HFF-Myc (cell line): ENCODE measurements around the gene IGDCC3.

Experiments
- DNase-seq: peaks from one replicate; pipeline ENCODE4 v3.0.0-alpha.2; 2011; ENCODE audit warnings: low read depth; ENCODE audit errors: extremely low read depth
- H3K4me3 ChIP-seq: replicated peaks from 2 replicates; pipeline ENCODE4 v1.5.1; 2011; ENCODE audit warnings: low read depth, mild to moderate bottlenecking, control low read depth, low read length
- CTCF ChIP-seq: IDR thresholded peaks from 2 replicates; pipeline ENCODE4 v1.5.1; 2012; ENCODE audit warnings: mild to moderate bottlenecking, low read depth, low read length, control low read depth; ENCODE audit errors: missing control alignments

Gene IGDCC3

GRCh38 chr15:65371976-65372786 lies 5.6 kb downstream of the IGDCC3 start:
- TF ChIP-seq CTCF, result no peak
- DNase-seq, result no peak
- H3K4me3 ChIP-seq, result no peak overlapping the region

GRCh38 chr15:65370885-65371284 lies 6.9 kb downstream of the IGDCC3 start:
- no peak overlapping the region for H3K4me3 ChIP-seq
- no peak for DNase-seq
- TF ChIP-seq CTCF, result no peak

- no peak overlapping the region for H3K4me3 ChIP-seq
- no peak for TF ChIP-seq CTCF
- no peak for DNase-seq
Measured at GRCh38 chr15:65369651-65370050, 8.2 kb downstream of the IGDCC3 start.

- no peak for TF ChIP-seq CTCF
- no peak for DNase-seq
- H3K4me3 ChIP-seq, result no peak overlapping the region
Measured at GRCh38 chr15:65369212-65369547, 8.6 kb downstream of the IGDCC3 start.

- DNase-seq, result no peak
- no peak for TF ChIP-seq CTCF
- no peak overlapping the region for H3K4me3 ChIP-seq
Measured at GRCh38 chr15:65368302-65369211, 9.2 kb downstream of the IGDCC3 start.

- no peak overlapping the region for H3K4me3 ChIP-seq
- DNase-seq, result no peak
- TF ChIP-seq CTCF, result no peak
Measured at GRCh38 chr15:65366122-65366892, 11.5 kb downstream of the IGDCC3 start.
